Esophagus muscularis mucosa (tissue), 4 donors: Measurements from ENCODE around the gene RELCH.

Source experiments
- EP300 ChIP-seq: sonication (generic); formaldehyde crosslinking; IDR thresholded peaks from one replicate; pipeline ENCODE4 v1.6.1; 2017; ENCODE audit warnings: antibody characterized with exemption
- POLR2A ChIP-seq: fragments of 450-650 bp; IDR thresholded peaks from one replicate; pipeline ENCODE4 v1.6.1; 2017; ENCODE audit warnings: antibody characterized with exemption, moderate library complexity, mild to moderate bottlenecking, low read depth
- POLR2AphosphoS5 ChIP-seq, 2 donors: sonication (generic); formaldehyde crosslinking; IDR thresholded peaks; one replicate each; pipeline ENCODE4 v1.6.1; 2017; ENCODE audit warnings: antibody characterized with exemption in 2 of 2
- TF ChIP-seq, protein P1 (sequence below), 3 experiments: fragments of 200-600 bp in 2 of 3; fragments of 450-650 bp in 1 of 3; sonication (generic) in 2 of 3; IDR thresholded peaks; one replicate each; pipeline ENCODE4 v1.5.1; 2017 to 2019; ENCODE audit warnings: antibody characterized with exemption in 3 of 3, mild to moderate bottlenecking in 2 of 3, moderate library complexity in 1 of 3

DNA sequence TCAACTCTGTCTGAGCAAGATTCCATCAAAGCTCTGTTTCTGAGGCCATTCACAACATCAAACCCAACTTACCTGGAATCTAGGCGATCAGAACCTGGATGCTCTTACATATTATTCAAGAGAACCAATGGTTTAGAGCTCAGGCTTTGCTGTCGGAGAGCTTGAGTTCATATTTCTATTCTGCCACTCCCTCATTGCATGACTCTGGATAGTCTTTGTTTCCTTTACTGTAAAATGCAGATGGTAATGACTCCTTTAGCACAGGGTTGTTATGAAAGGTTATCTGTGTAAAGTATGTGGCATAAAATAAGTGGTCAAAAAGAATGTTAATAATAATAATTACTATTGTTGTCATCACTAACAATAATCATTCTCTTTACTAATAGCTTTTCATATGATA, 12.6 kb downstream of the RELCH start:
- TF ChIP-seq POLR2A (no peak), POLR2AphosphoS5 (IDR thresholded peaks at IDR 0.05) (no peak), EP300 (no peak)
- TF ChIP-seq, protein P1, sequence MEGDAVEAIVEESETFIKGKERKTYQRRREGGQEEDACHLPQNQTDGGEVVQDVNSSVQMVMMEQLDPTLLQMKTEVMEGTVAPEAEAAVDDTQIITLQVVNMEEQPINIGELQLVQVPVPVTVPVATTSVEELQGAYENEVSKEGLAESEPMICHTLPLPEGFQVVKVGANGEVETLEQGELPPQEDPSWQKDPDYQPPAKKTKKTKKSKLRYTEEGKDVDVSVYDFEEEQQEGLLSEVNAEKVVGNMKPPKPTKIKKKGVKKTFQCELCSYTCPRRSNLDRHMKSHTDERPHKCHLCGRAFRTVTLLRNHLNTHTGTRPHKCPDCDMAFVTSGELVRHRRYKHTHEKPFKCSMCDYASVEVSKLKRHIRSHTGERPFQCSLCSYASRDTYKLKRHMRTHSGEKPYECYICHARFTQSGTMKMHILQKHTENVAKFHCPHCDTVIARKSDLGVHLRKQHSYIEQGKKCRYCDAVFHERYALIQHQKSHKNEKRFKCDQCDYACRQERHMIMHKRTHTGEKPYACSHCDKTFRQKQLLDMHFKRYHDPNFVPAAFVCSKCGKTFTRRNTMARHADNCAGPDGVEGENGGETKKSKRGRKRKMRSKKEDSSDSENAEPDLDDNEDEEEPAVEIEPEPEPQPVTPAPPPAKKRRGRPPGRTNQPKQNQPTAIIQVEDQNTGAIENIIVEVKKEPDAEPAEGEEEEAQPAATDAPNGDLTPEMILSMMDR (IDR thresholded peaks at IDR 0.05), result no peak
